Large intestine (tissue), 3 donors: ENCODE measurements around the gene CCDC24. TPM values are rescaled to one million over a fixed set of nuclear protein-coding genes. Genes with fewer than 3 reads are reported as not detected.

Experiments used
- DNase-seq, 2 donors: peaks; one replicate each; pipeline versions ENCODE4 v3.0.0 to v3.0.0-alpha.2; 2013
- H3K27ac ChIP-seq: one replicate; pipeline ENCODE4 v1.5.1; 2013; ENCODE audit warnings: low read length
- H3K27me3 ChIP-seq: 2 replicates; pipeline ENCODE4 v1.6.1; 2013; ENCODE audit warnings: low read length; ENCODE audit not compliant: control insufficient read depth, insufficient read depth
- H3K36me3 ChIP-seq: 2 replicates; pipeline ENCODE4 v1.6.1; 2013; ENCODE audit warnings: low read length; ENCODE audit not compliant: control insufficient read depth, insufficient read depth
- H3K4me1 ChIP-seq: one replicate; pipeline ENCODE4 v1.6.1; 2013; ENCODE audit warnings: low read length; ENCODE audit not compliant: control insufficient read depth, insufficient read depth
- H3K4me3 ChIP-seq: one replicate; pipeline ENCODE4 v1.5.1; 2013; ENCODE audit warnings: low read length
- H3K9me3 ChIP-seq: one replicate; pipeline ENCODE4 v1.6.1; 2013; ENCODE audit warnings: mild to moderate bottlenecking, low read depth, low read length, moderate library complexity; ENCODE audit not compliant: control insufficient read depth
- WGBS: methylation state at CpG from one replicate; pipeline ENCODE4 v1.1.5; 2013; ENCODE audit warnings: low lambda C conversion rate; ENCODE audit not compliant: insufficient coverage; 5-methylcytosine and 5-hydroxymethylcytosine counted together
- polyA plus RNA-seq: library from polyadenylated mRNA; unstranded; fragments of 120-200 nt; gene quantifications from one replicate; pipeline ENCODE4 v1.2.1, GENCODE V29; 2013

The CCDC24 gene
- polyA plus RNA-seq, 1 donor: 23.4 TPM

GRCh38 chr1:43980255-43981134, 10.9 kb upstream of the CCDC24 start:
- WGBS: no CpG with 5 or more reads among the region's 13 CpGs
- Histone ChIP-seq H3K4me3 (peak overlapping the region; percentile 45), H3K27me3 (no peaks in the 10 kb centered on the region), H3K27ac (peak overlapping the region; percentile 28), H3K36me3 (peaks cover 40% of the 10 kb centered on the region), H3K9me3 (no peaks in the 10 kb centered on the region), H3K4me1 (peaks cover 40% of the 10 kb centered on the region)
- DNase-seq: peak in 1 of 2 donors; percentile 24

GRCh38 chr1:43981135-43981491, 10.3 kb upstream of the CCDC24 start:
- no peak overlapping the region for H3K27ac ChIP-seq
- no CpG with 5 or more reads among the region's 20 CpGs for WGBS
- no peaks in the 10 kb centered on the region for H3K27me3 ChIP-seq
- no peak overlapping the region for H3K4me3 ChIP-seq
- H3K36me3 ChIP-seq: peaks cover 42% of the 10 kb centered on the region
- DNase-seq: no peak
- H3K4me1 ChIP-seq: peaks cover 37% of the 10 kb centered on the region
- H3K9me3 ChIP-seq: no peaks in the 10 kb centered on the region

GRCh38 chr1:43981636-43982035, 9.8 kb upstream of the CCDC24 start:
- Histone ChIP-seq H3K27me3 (no peaks in the 10 kb centered on the region), H3K27ac (no peak overlapping the region), H3K4me1 (peaks cover 37% of the 10 kb centered on the region), H3K9me3 (no peaks in the 10 kb centered on the region), H3K36me3 (peaks cover 37% of the 10 kb centered on the region), H3K4me3 (no peak overlapping the region)
- WGBS: no CpG with 5 or more reads among the region's 20 CpGs
- no peak for DNase-seq

- no peaks in the 10 kb centered on the region for H3K27me3 ChIP-seq
- H3K36me3 ChIP-seq: peaks cover 31% of the 10 kb centered on the region
- H3K4me3 ChIP-seq: no peak overlapping the region
- WGBS: 100% methylated on average over 2 of the region's 8 CpGs
- no peaks in the 10 kb centered on the region for H3K9me3 ChIP-seq
- H3K4me1 ChIP-seq: peaks cover 38% of the 10 kb centered on the region
- H3K27ac ChIP-seq: no peak overlapping the region
- no peak for DNase-seq
These were observed 9.2 kb upstream of the CCDC24 start for GRCh38 chr1:43982241-43982640.

GRCh38 chr1:43982808-43983207, 8.6 kb upstream of the CCDC24 start:
- Histone ChIP-seq H3K27me3 (no peaks in the 10 kb centered on the region), H3K9me3 (no peaks in the 10 kb centered on the region), H3K4me1 (peaks cover 41% of the 10 kb centered on the region), H3K27ac (no peak overlapping the region), H3K36me3 (peaks cover 25% of the 10 kb centered on the region), H3K4me3 (no peak overlapping the region)
- no peak for DNase-seq
- no CpG with 5 or more reads among the region's 15 CpGs for WGBS

GRCh38 chr1:43983253-43983899, 8.0 kb upstream of the CCDC24 start:
- no peak overlapping the region for H3K4me3 ChIP-seq
- no CpG with 5 or more reads among the region's 12 CpGs for WGBS
- H3K9me3 ChIP-seq: no peaks in the 10 kb centered on the region
- no peaks in the 10 kb centered on the region for H3K27me3 ChIP-seq
- H3K36me3 ChIP-seq: peaks cover 20% of the 10 kb centered on the region
- H3K27ac ChIP-seq: no peak overlapping the region
- DNase-seq: no peak
- peaks cover 41% of the 10 kb centered on the region for H3K4me1 ChIP-seq

- WGBS: no CpG with 5 or more reads among the region's 16 CpGs
- no peaks in the 10 kb centered on the region for H3K9me3 ChIP-seq
- H3K36me3 ChIP-seq: peaks cover 20% of the 10 kb centered on the region
- no peak overlapping the region for H3K27ac ChIP-seq
- H3K27me3 ChIP-seq: no peaks in the 10 kb centered on the region
- no peak for DNase-seq
- peaks cover 34% of the 10 kb centered on the region for H3K4me1 ChIP-seq
- H3K4me3 ChIP-seq: no peak overlapping the region
These were observed 6.5 kb upstream of the CCDC24 start for GRCh38 chr1:43984855-43985254.

- Histone ChIP-seq H3K4me1 (peaks cover 34% of the 10 kb centered on the region), H3K9me3 (no peaks in the 10 kb centered on the region), H3K36me3 (peaks cover 20% of the 10 kb centered on the region), H3K4me3 (no peak overlapping the region), H3K27ac (peak overlapping the region; percentile 49), H3K27me3 (no peaks in the 10 kb centered on the region)
- WGBS: no CpG with 5 or more reads among the region's 4 CpGs
- no peak for DNase-seq
These were observed 5.3 kb upstream of the CCDC24 start for GRCh38 chr1:43985984-43986595.

- 60% methylated on average over 1 of the region's 6 CpGs for WGBS
- Histone ChIP-seq H3K4me3 (no peak overlapping the region), H3K27me3 (no peaks in the 10 kb centered on the region), H3K27ac (peak overlapping the region; percentile 49), H3K9me3 (no peaks in the 10 kb centered on the region), H3K36me3 (peaks cover 14% of the 10 kb centered on the region), H3K4me1 (peaks cover 37% of the 10 kb centered on the region)
- peak in 1 of 2 donors; percentile 51 for DNase-seq
These were observed 4.7 kb upstream of the CCDC24 start for GRCh38 chr1:43986712-43987111.

- DNase-seq: peak in 1 of 2 donors; percentile 81
- Histone ChIP-seq H3K4me1 (peaks cover 39% of the 10 kb centered on the region), H3K9me3 (no peaks in the 10 kb centered on the region), H3K27ac (peak overlapping the region; percentile 49), H3K36me3 (peaks cover 13% of the 10 kb centered on the region), H3K4me3 (no peak overlapping the region), H3K27me3 (no peaks in the 10 kb centered on the region)
- WGBS: no CpG with 5 or more reads among the region's 6 CpGs
These were observed 4.1 kb upstream of the CCDC24 start for GRCh38 chr1:43987159-43987902.
